ENCODE results near the gene C20orf202. TPM values are rescaled to one million over a fixed set of nuclear protein-coding genes. Genes with fewer than 3 reads are reported as not detected.

Gene C20orf202
- total RNA-seq, 2 donors from 2014 or later, result not detected

GRCh38 chr20:1190847-1191246, 12.4 kb upstream of the C20orf202 start:
- no peak for ATAC-seq (replicated peaks)
- Mint-ChIP-seq H3K27me3 (no peaks in the 10 kb centered on the region), H3K4me1 (no peaks in the 10 kb centered on the region), H3K36me3 (ENCODE audit: low read depth) (no peaks in the 10 kb centered on the region), H3K27ac (no peak overlapping the region), H3K4me3 (no peak overlapping the region), H3K9me3 (no peaks in the 10 kb centered on the region)

GRCh38 chr20:1191299-1191698, 12.0 kb upstream of the C20orf202 start:
- ATAC-seq (replicated peaks), result no peak
- Mint-ChIP-seq H3K9me3 (no peaks in the 10 kb centered on the region), H3K4me3 (no peak overlapping the region)

GRCh38 chr20:1195226-1195625, 8.0 kb upstream of the C20orf202 start:
- H3K27me3 Mint-ChIP-seq, result no peaks in the 10 kb centered on the region
- no peaks in the 10 kb centered on the region for H3K4me1 Mint-ChIP-seq
- ATAC-seq (replicated peaks), result no peak
- H3K27ac Mint-ChIP-seq, result no peak overlapping the region
- H3K4me3 Mint-ChIP-seq, result no peak overlapping the region
- H3K9me3 Mint-ChIP-seq, result no peaks in the 10 kb centered on the region
- no peaks in the 10 kb centered on the region for H3K36me3 Mint-ChIP-seq (ENCODE audit: low read depth)

More at GRCh38 chr20:1191299-1191698, 12.0 kb upstream of the C20orf202 start:
- H3K27ac Mint-ChIP-seq, result no peak overlapping the region
- H3K36me3 Mint-ChIP-seq (ENCODE audit: low read depth), result no peaks in the 10 kb centered on the region
- H3K4me1 Mint-ChIP-seq, result no peaks in the 10 kb centered on the region
- H3K27me3 Mint-ChIP-seq, result no peaks in the 10 kb centered on the region

GRCh38 chr20:1196634-1197033, 6.6 kb upstream of the C20orf202 start:
- H3K9me3 Mint-ChIP-seq, result no peaks in the 10 kb centered on the region
- ATAC-seq (replicated peaks), result no peak
- H3K27me3 Mint-ChIP-seq, result no peaks in the 10 kb centered on the region
- no peak overlapping the region for H3K4me3 Mint-ChIP-seq
- H3K27ac Mint-ChIP-seq, result no peak overlapping the region
- H3K4me1 Mint-ChIP-seq, result no peaks in the 10 kb centered on the region
- no peaks in the 10 kb centered on the region for H3K36me3 Mint-ChIP-seq (ENCODE audit: low read depth)

- Mint-ChIP-seq H3K4me1 (no peaks in the 10 kb centered on the region), H3K4me3 (no peak overlapping the region), H3K36me3 (ENCODE audit: low read depth) (no peaks in the 10 kb centered on the region), H3K27ac (no peak overlapping the region), H3K9me3 (no peaks in the 10 kb centered on the region), H3K27me3 (no peaks in the 10 kb centered on the region)
- no peak for ATAC-seq (replicated peaks)
These were observed 5.5 kb upstream of the C20orf202 start for GRCh38 chr20:1197801-1198200.

GRCh38 chr20:1198751-1199150, 4.5 kb upstream of the C20orf202 start:
- no peaks in the 10 kb centered on the region for H3K9me3 Mint-ChIP-seq
- no peak for ATAC-seq (replicated peaks)
- no peaks in the 10 kb centered on the region for H3K4me1 Mint-ChIP-seq
- no peaks in the 10 kb centered on the region for H3K36me3 Mint-ChIP-seq (ENCODE audit: low read depth)
- H3K4me3 Mint-ChIP-seq, result no peak overlapping the region
- no peak overlapping the region for H3K27ac Mint-ChIP-seq
- H3K27me3 Mint-ChIP-seq, result no peaks in the 10 kb centered on the region

GRCh38 chr20:1199212-1199873, 3.9 kb upstream of the C20orf202 start:
- H3K4me1 Mint-ChIP-seq, result no peaks in the 10 kb centered on the region

GRCh38 chr20:1199964-1200363, 3.3 kb upstream of the C20orf202 start:
- Mint-ChIP-seq H3K36me3 (ENCODE audit: low read depth) (no peaks in the 10 kb centered on the region), H3K27me3 (no peaks in the 10 kb centered on the region), H3K9me3 (no peaks in the 10 kb centered on the region), H3K4me3 (no peak overlapping the region), H3K27ac (no peak overlapping the region), H3K4me1 (no peaks in the 10 kb centered on the region)
- no peak for ATAC-seq (replicated peaks)

More at GRCh38 chr20:1199212-1199873, 3.9 kb upstream of the C20orf202 start:
- no peaks in the 10 kb centered on the region for H3K27me3 Mint-ChIP-seq
- H3K36me3 Mint-ChIP-seq (ENCODE audit: low read depth), result no peaks in the 10 kb centered on the region
- no peak overlapping the region for H3K4me3 Mint-ChIP-seq
- no peaks in the 10 kb centered on the region for H3K9me3 Mint-ChIP-seq
- no peak for ATAC-seq (replicated peaks)
- H3K27ac Mint-ChIP-seq, result no peak overlapping the region

GRCh38 chr20:1203630-1204029, 376 bp downstream of the C20orf202 start:
- H3K4me1 Mint-ChIP-seq, result no peaks in the 10 kb centered on the region
- no peak overlapping the region for H3K27ac Mint-ChIP-seq
- H3K27me3 Mint-ChIP-seq, result no peaks in the 10 kb centered on the region
- H3K36me3 Mint-ChIP-seq (ENCODE audit: low read depth), result no peaks in the 10 kb centered on the region
- H3K9me3 Mint-ChIP-seq, result no peaks in the 10 kb centered on the region
- no peak for ATAC-seq (replicated peaks)
- no peak overlapping the region for H3K4me3 Mint-ChIP-seq

GRCh38 chr20:1204113-1204512, 859 bp downstream of the C20orf202 start:
- H3K27me3 Mint-ChIP-seq, result no peaks in the 10 kb centered on the region
- no peak overlapping the region for H3K27ac Mint-ChIP-seq
- no peaks in the 10 kb centered on the region for H3K4me1 Mint-ChIP-seq
- H3K9me3 Mint-ChIP-seq, result no peaks in the 10 kb centered on the region
- H3K36me3 Mint-ChIP-seq (ENCODE audit: low read depth), result no peaks in the 10 kb centered on the region
- H3K4me3 Mint-ChIP-seq, result no peak overlapping the region
- no peak for ATAC-seq (replicated peaks)

GRCh38 chr20:1204576-1204975, 1.3 kb downstream of the C20orf202 start:
- no peak overlapping the region for H3K4me3 Mint-ChIP-seq
- H3K27ac Mint-ChIP-seq, result no peak overlapping the region
- no peaks in the 10 kb centered on the region for H3K27me3 Mint-ChIP-seq
- no peak for ATAC-seq (replicated peaks)
- H3K36me3 Mint-ChIP-seq (ENCODE audit: low read depth), result no peaks in the 10 kb centered on the region
- H3K9me3 Mint-ChIP-seq, result no peaks in the 10 kb centered on the region
- H3K4me1 Mint-ChIP-seq, result no peaks in the 10 kb centered on the region

GRCh38 chr20:1205802-1206201, 2.5 kb downstream of the C20orf202 start:
- Mint-ChIP-seq H3K27me3 (no peaks in the 10 kb centered on the region), H3K9me3 (no peaks in the 10 kb centered on the region), H3K27ac (no peak overlapping the region), H3K4me3 (no peak overlapping the region), H3K4me1 (no peaks in the 10 kb centered on the region), H3K36me3 (ENCODE audit: low read depth) (no peaks in the 10 kb centered on the region)
- no peak for ATAC-seq (replicated peaks)

GRCh38 chr20:1206366-1207148, 3.3 kb downstream of the C20orf202 start:
- no peaks in the 10 kb centered on the region for H3K36me3 Mint-ChIP-seq (ENCODE audit: low read depth)
- no peaks in the 10 kb centered on the region for H3K4me1 Mint-ChIP-seq
- no peak for ATAC-seq (replicated peaks)
- no peak overlapping the region for H3K27ac Mint-ChIP-seq
- no peaks in the 10 kb centered on the region for H3K9me3 Mint-ChIP-seq
- H3K27me3 Mint-ChIP-seq, result peaks cover under 1% of the 10 kb centered on the region
- no peak overlapping the region for H3K4me3 Mint-ChIP-seq

GRCh38 chr20:1207293-1207878, 4.1 kb downstream of the C20orf202 start:
- ATAC-seq (replicated peaks), result no peak
- Mint-ChIP-seq H3K27ac (no peak overlapping the region), H3K36me3 (ENCODE audit: low read depth) (no peaks in the 10 kb centered on the region), H3K9me3 (no peaks in the 10 kb centered on the region), H3K27me3 (peaks cover 6% of the 10 kb centered on the region), H3K4me1 (no peaks in the 10 kb centered on the region), H3K4me3 (no peak overlapping the region)

Data from activated T-helper 17 cell treated with anti-CD3 and anti-CD28 coated beads, Interleukin-2, amount 50 U/mL, for 72 hours (primary cell).